ACC112 (cell line): Measurements from ENCODE around the gene BTBD17.

Experiments used
- H2AFZ ChIP-seq: fragments of 200-600 bp; sonication (generic); one replicate; pipeline ENCODE4 v1.6.0; 2017; ENCODE audit warnings: antibody characterized with exemption, low read length; ENCODE audit not compliant: unreplicated experiment
- H3K27ac ChIP-seq: fragments of 200-600 bp; sonication (generic); 2 replicates; pipeline ENCODE4 v1.5.1; 2014; ENCODE audit warnings: low read depth, mild to moderate bottlenecking, antibody characterized with exemption, low read length, moderate library complexity
- H3K27me3 ChIP-seq: fragments of 200-600 bp; sonication (generic); 2 replicates; pipeline ENCODE4 v1.6.1; 2014; ENCODE audit warnings: mild to moderate bottlenecking, antibody characterized with exemption, low read length, moderate library complexity, mixed read lengths; ENCODE audit not compliant: insufficient read depth
- H3K36me3 ChIP-seq: fragments of 200-600 bp; sonication (generic); 2 replicates; pipeline ENCODE4 v1.6.1; 2016; ENCODE audit warnings: mild to moderate bottlenecking, antibody characterized with exemption, low read length, moderate library complexity, mixed read lengths; ENCODE audit not compliant: insufficient read depth
- H3K4me1 ChIP-seq: fragments of 200-600 bp; sonication (generic); one replicate; pipeline ENCODE4 v1.6.1; 2016; ENCODE audit warnings: low read length, mixed read lengths; ENCODE audit not compliant: insufficient read depth, unreplicated experiment, control insufficient read depth
- H3K4me3 ChIP-seq: fragments of 200-600 bp; sonication (generic); 2 replicates; pipeline ENCODE4 v1.5.1; 2014; ENCODE audit warnings: mild to moderate bottlenecking, low read depth, low read length
- H3K79me2 ChIP-seq: fragments of 200-600 bp; sonication (generic); one replicate; pipeline ENCODE4 v1.6.0; 2016; ENCODE audit warnings: low read length; ENCODE audit not compliant: control insufficient read depth, unreplicated experiment, insufficient read depth

BTBD17 gene

GRCh38 chr17:74334393-74335039 lies 27.2 kb downstream of the BTBD17 start:
- no peak overlapping the region for H2AFZ ChIP-seq
- H3K27me3 ChIP-seq = peaks cover 26% of the 10 kb centered on the region
- H3K4me3 ChIP-seq = no peak overlapping the region
- H3K27ac ChIP-seq = no peak overlapping the region
- no peaks in the 10 kb centered on the region for H3K36me3 ChIP-seq
- H3K4me1 ChIP-seq = no peaks in the 10 kb centered on the region
- no peaks in the 10 kb centered on the region for H3K79me2 ChIP-seq

DNA sequence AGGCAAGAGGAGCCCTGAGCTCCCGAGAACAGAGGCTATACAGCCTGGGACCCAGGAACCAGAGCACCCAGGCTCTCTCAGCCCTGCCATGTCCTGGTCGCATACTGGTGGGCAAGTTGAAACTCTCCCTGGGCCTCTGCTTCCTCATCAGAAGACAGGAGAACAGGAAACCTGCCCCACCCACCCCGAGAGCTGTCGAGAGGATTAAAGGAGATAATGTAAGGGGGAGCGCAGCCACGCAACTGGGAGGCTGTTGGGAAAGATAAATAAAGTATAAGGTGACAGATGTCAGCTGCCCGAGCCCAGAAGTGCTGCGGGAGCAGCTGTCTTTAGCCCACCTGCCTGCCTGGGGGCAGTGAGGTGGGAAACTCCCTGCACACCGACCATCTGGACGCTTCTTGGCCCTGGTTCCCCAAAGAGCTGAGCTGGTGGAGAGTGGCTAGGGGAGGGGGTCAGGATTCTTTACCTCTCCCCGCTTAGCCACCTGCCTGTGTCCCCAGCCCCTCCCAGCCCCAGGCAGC lies 28.8 kb downstream of the BTBD17 start:
- Histone ChIP-seq H3K36me3 (no peaks in the 10 kb centered on the region), H3K4me3 (no peak overlapping the region), H3K27ac (no peak overlapping the region), H3K27me3 (peaks cover 26% of the 10 kb centered on the region), H2AFZ (no peak overlapping the region), H3K79me2 (no peaks in the 10 kb centered on the region), H3K4me1 (no peaks in the 10 kb centered on the region)

GRCh38 chr17:74332017-74332650 lies 29.5 kb downstream of the BTBD17 start:
- no peaks in the 10 kb centered on the region for H3K79me2 ChIP-seq
- H3K36me3 ChIP-seq = no peaks in the 10 kb centered on the region
- no peak overlapping the region for H3K27ac ChIP-seq
- H3K27me3 ChIP-seq = peaks cover 24% of the 10 kb centered on the region
- no peak overlapping the region for H3K4me3 ChIP-seq
- H2AFZ ChIP-seq = no peak overlapping the region
- H3K4me1 ChIP-seq = no peaks in the 10 kb centered on the region

DNA sequence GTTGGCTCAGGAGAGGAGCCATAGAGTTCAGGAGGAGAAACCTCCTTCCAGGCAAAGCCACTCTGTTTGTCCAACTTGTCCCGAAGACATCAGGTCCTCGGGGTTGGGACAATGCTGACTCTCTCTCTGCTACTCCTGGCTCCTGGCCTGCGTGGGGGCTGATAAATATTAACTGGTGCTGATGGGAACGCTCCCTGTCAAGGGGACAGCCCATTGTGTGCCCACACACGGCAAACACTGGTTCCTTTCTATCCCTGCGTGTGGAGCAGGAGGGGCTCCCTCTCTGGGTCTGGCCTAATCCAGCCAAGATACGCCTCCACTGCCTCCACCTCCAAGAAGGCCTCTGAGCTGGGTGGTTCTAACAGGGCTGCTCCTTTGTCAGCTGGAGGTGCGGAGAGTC lies 31.2 kb downstream of the BTBD17 start:
- Histone ChIP-seq H3K79me2 (no peaks in the 10 kb centered on the region), H3K36me3 (no peaks in the 10 kb centered on the region), H3K4me1 (peaks cover 4% of the 10 kb centered on the region), H3K4me3 (no peak overlapping the region), H2AFZ (no peak overlapping the region), H3K27ac (no peak overlapping the region), H3K27me3 (peaks cover 39% of the 10 kb centered on the region)

- Histone ChIP-seq H3K4me1 (peaks cover 4% of the 10 kb centered on the region), H3K27ac (no peak overlapping the region), H3K36me3 (no peaks in the 10 kb centered on the region), H3K27me3 (peaks cover 42% of the 10 kb centered on the region), H3K79me2 (no peaks in the 10 kb centered on the region), H2AFZ (no peak overlapping the region), H3K4me3 (no peak overlapping the region)
Observed at GRCh38 chr17:74329378-74329777, 32.3 kb downstream of the BTBD17 start.

DNA sequence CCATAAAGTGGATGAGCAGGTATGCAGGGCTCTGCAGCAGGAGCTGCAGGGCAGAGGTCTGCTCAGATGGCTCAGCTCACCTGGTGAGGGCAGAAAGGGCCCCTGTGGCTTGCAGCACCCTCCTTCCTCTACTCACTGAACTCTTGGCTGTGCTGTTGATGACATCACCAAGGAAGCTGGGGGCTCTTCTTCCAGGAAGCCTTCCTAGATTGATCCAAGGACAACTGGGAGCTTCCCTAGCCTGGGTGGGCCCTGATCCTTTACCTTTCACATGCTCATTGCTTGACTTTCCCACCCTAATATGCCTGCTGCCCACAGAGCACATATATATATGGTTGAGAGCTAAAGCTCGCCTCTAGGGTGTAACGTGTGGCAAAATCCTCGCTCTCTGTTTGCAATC lies 33.2 kb downstream of the BTBD17 start:
- H3K79me2 ChIP-seq = no peaks in the 10 kb centered on the region
- H3K4me1 ChIP-seq = peaks cover 4% of the 10 kb centered on the region
- no peak overlapping the region for H3K27ac ChIP-seq
- H2AFZ ChIP-seq = no peak overlapping the region
- peaks cover 43% of the 10 kb centered on the region for H3K27me3 ChIP-seq
- H3K36me3 ChIP-seq = no peaks in the 10 kb centered on the region
- H3K4me3 ChIP-seq = no peak overlapping the region

GRCh38 chr17:74326506-74326905 lies 35.2 kb downstream of the BTBD17 start:
- peaks cover 54% of the 10 kb centered on the region for H3K27me3 ChIP-seq
- H2AFZ ChIP-seq = no peak overlapping the region
- H3K36me3 ChIP-seq = no peaks in the 10 kb centered on the region
- H3K4me3 ChIP-seq = peak overlapping the region; percentile 25; the same call in 1 of the 2 replicates
- no peaks in the 10 kb centered on the region for H3K79me2 ChIP-seq
- peaks cover 4% of the 10 kb centered on the region for H3K4me1 ChIP-seq
- no peak overlapping the region for H3K27ac ChIP-seq

- H3K27me3 ChIP-seq = peaks cover 54% of the 10 kb centered on the region
- no peak within 1 kb of the TSS for H2AFZ ChIP-seq
- H3K27ac ChIP-seq = no peak within 1 kb of the TSS
- H3K4me3 ChIP-seq = peak within 1 kb of the TSS; percentile 25; the same call in 1 of the 2 replicates
- H3K79me2 ChIP-seq = no peaks in the 10 kb centered on the region
- peaks cover 4% of the 10 kb centered on the region for H3K4me1 ChIP-seq
- H3K36me3 ChIP-seq = no peaks in the 10 kb centered on the region
Observed at GRCh38 chr17:74325743-74326379, 35.8 kb downstream of the BTBD17 start, which contains the start of gene KIF19. KIF19 (plus strand) TSS chr17:74326226; CDS start chr17:74326350, 124 bp downstream.

- Histone ChIP-seq H3K27ac (no peak overlapping the region), H3K79me2 (no peaks in the 10 kb centered on the region), H3K36me3 (no peaks in the 10 kb centered on the region), H3K4me1 (peaks cover 4% of the 10 kb centered on the region), H2AFZ (no peak overlapping the region), H3K4me3 (no peak overlapping the region), H3K27me3 (peaks cover 55% of the 10 kb centered on the region)
Observed at GRCh38 chr17:74325376-74325742, 36.3 kb downstream of the BTBD17 start.

- Histone ChIP-seq H3K4me3 (no peak overlapping the region), H2AFZ (no peak overlapping the region), H3K36me3 (no peaks in the 10 kb centered on the region), H3K79me2 (no peaks in the 10 kb centered on the region), H3K27me3 (peaks cover 52% of the 10 kb centered on the region), H3K4me1 (peaks cover 4% of the 10 kb centered on the region), H3K27ac (no peak overlapping the region)
Observed at GRCh38 chr17:74324521-74324920, 37.1 kb downstream of the BTBD17 start.
